Retina (tissue), 1 donor: ENCODE data around the gene IL18R1.

ENCODE experiments used
- DNase-seq: peaks from one replicate; pipeline ENCODE4 v3.0.0-alpha.2; 2016

Gene IL18R1

DNA sequence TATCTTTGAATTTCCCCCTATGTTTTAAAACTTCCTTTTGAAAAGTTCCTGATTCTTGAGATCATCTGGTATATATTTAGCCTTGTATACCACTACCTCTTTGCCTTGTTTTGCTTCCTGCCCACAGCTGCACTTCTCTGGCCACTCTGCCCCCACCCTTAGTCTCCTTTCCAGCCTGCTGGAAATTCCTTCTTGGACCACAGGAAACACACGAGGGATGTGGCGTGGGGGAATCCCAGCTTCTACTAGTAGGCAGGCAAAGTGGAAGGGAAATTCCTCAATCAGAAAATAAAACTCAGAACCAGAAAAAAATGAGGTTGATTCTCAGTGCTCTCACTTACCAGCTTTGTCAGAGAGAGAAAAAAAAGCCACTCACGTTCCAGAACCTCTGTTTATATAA is 80.7 kb downstream of the IL18R1 start:
- DNase-seq = no peak

- DNase-seq = no peak
Measured at GRCh38 chr2:102437122-102437521, 81.5 kb downstream of the IL18R1 start.

DNA sequence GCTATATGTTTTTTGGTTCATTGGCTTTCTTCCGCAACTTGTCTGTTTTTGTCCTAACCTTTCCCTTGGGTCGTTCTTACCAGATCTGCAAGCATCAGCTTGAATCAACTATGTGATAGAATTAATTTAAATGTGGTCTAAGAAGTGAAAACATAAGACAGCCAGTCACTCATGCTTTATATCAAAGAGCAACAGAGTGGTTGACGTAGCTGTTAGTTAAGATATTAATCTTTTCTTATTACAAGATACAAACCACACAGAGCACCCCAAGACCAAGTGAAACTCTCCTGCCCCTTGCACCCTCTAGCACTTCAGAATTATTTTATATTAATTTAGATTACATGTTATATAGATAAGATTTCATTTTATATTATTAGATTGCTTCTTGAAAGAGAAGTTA is 82.5 kb downstream of the IL18R1 start:
- DNase-seq = no peak

GRCh38 chr2:102438578-102438977 is 83.0 kb downstream of the IL18R1 start:
- DNase-seq = no peak

DNA sequence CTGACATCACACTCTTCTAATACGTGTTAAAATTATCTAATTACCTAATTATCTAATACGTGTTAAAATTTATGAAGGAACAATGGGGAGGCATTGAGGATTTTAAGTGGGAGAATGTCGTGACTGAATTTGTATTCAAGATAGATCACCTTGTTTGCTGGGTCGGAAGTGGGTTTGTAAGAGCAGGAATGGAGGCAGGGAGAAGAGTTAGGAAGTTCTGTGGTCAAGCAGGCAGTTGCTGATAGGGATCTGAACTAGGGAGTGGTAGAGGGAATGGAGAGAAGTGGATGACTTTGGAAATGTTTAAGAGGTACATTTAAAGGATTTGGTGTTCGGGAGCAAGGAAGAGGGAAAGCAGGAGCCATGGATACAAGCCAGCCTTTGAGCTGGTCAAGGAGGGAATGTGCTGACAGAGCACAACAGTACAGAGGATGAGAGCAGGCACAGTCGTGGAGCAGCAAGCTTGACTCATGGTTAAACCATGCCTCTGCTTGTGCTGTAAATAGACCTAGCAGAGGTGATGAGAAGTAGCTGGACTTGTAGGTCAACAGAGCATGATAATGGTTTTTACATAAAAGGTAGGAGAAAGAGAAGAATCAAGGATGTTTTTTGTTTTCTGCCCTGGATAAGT is 83.6 kb downstream of the IL18R1 start:
- no peak for DNase-seq

- DNase-seq = peak; percentile 32
Measured at GRCh38 chr2:102442967-102443828, 87.6 kb downstream of the IL18R1 start.

DNA sequence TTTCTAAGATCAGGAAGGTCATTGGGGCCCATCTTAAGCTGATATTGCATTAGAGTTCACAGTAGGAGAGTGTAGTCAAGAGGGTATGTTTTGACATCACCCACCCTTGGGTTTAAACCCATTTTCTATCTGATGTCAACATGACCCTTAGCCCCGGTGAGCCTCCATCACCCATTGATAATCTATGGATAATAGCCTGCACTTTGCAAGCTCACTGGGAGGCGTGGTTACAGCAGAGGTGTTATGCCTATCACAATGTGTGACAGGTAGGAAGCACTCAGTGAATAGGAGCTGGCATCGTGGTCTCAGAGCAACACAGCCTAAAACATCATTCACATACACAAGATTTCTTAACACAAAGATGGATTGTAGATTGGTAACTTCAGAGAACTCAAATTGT is 88.6 kb downstream of the IL18R1 start:
- DNase-seq = no peak

DNA sequence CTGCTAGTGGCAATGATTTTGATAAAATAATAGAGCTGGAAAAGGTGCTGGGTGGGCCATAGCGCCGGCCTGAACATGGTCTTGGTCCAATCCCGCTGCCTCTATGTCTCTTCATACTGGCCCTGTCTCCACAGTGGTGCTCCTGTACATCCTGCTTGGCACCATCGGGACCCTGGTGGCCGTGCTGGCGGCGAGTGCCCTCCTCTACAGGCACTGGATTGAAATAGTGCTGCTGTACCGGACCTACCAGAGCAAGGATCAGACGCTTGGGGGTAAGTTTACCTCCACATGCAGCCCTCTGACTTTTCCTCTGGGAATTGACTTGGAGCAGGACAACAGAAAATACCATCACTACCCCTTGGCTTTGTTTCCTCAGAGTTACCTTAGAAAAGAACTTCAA is 91.3 kb downstream of the IL18R1 start:
- no peak for DNase-seq
